Ascending aorta (tissue), 2 donors: Measurements from ENCODE around the gene CAV2. TPM values are rescaled to one million over a fixed set of nuclear protein-coding genes. Genes with fewer than 3 reads are reported as not detected.
A peak's percentile ranks its signal among the peaks of the same experiment; 100 is the strongest.

Experiments used
- DNase-seq, 2 donors: peaks; one replicate each; pipeline ENCODE4 v3.0.0-alpha.2; 2019; ENCODE audit warnings: low spot score in 2 of 2
- H3K27ac ChIP-seq, 2 donors: fragments of 200-600 bp; sonication (generic); one replicate each; pipeline ENCODE4 v1.5.1; 2016 to 2017; ENCODE audit warnings: mild to moderate bottlenecking in 1 of 2
- H3K27me3 ChIP-seq: fragments of 200-600 bp; sonication (generic); one replicate; pipeline ENCODE4 v1.5.1; 2017
- H3K36me3 ChIP-seq, 2 donors: fragments of 200-600 bp; sonication (generic); one replicate each; pipeline ENCODE4 v1.5.1; 2016
- H3K4me1 ChIP-seq, 2 donors: fragments of 200-600 bp; sonication (generic); one replicate each; pipeline ENCODE4 v1.5.1; 2016 to 2017; ENCODE audit warnings: mild to moderate bottlenecking in 1 of 2
- H3K4me3 ChIP-seq, 2 donors: fragments of 200-600 bp; sonication (generic); one replicate each; pipeline ENCODE4 v1.5.1; 2016 to 2017; ENCODE audit warnings: mild to moderate bottlenecking in 1 of 2
- H3K9me3 ChIP-seq, 2 donors: fragments of 200-600 bp; sonication (generic); one replicate each; pipeline ENCODE4 v1.5.1; 2016
- CTCF ChIP-seq, 3 experiments: fragments of 200-600 bp in 2 of 3; fragments of 450-650 bp in 1 of 3; sonication (generic) in 2 of 3; IDR thresholded peaks; one replicate each; pipeline ENCODE4 v1.5.1; 2016 to 2019; ENCODE audit warnings: antibody characterized with exemption in 3 of 3, mild to moderate bottlenecking in 1 of 3, moderate library complexity in 1 of 3
- intact Hi-C: fragments of 100-400 bp; cut with DNase I; formaldehyde crosslinking; loops from one replicate; pipeline ENCODE4 v1.15.1; 2023
- total RNA-seq: library from RNA; depleted of rRNA; stranded (reverse); fragments of >200 nt; gene quantifications from one replicate; pipeline ENCODE4 v1.1.0, GENCODE V29; 2016

The CAV2 gene
- total RNA-seq, 1 donor from 2014 or later, result 92.6 TPM

GRCh38 chr7:116538138-116538537 is 38.6 kb downstream of the CAV2 start:
- peaks cover 7 to 26% of the 10 kb centered on the region in 2 donors for H3K4me1 ChIP-seq
- H3K27me3 ChIP-seq, result no peaks in the 10 kb centered on the region
- H3K4me3 ChIP-seq, result no peak overlapping the region
- no peaks in the 10 kb centered on the region for H3K9me3 ChIP-seq
- intact Hi-C loops, result no loop called here
- TF ChIP-seq CTCF (IDR thresholded peaks at IDR 0.05), result no peak
- peaks cover 13 to 40% of the 10 kb centered on the region in 2 donors for H3K36me3 ChIP-seq
- peak overlapping the region; percentile 65 to 72 for H3K27ac ChIP-seq
- no peak for DNase-seq

GRCh38 chr7:116539879-116540278 is 40.3 kb downstream of the CAV2 start:
- Histone ChIP-seq H3K27ac (peak overlapping the region; percentile 65 to 72), H3K9me3 (no peaks in the 10 kb centered on the region), H3K4me3 (no peak overlapping the region), H3K4me1 (peaks cover 3 to 29% of the 10 kb centered on the region in 2 donors), H3K27me3 (no peaks in the 10 kb centered on the region), H3K36me3 (peaks cover 13 to 48% of the 10 kb centered on the region in 2 donors)
- TF ChIP-seq CTCF (IDR thresholded peaks at IDR 0.05), result no peak
- intact Hi-C loops, result no loop called here
- DNase-seq, result no peak

DNA sequence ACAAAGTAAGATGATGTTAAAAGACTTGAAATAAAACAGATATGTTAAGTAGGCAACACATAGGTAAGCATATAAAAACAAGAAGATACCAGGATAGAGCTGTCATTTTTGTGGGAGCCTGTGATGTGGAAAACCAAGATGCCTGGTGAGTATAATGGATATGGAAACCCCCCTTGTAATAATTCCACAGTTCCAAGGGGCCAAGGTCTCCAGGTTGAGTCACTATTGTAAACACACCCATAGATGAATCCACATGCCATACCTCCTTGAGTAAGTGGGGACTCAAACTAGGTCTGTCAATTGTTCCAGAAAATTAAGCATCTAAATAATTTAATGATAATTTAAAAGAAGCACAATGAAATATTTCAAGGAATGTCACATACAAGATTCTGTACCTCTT is 41.2 kb downstream of the CAV2 start:
- Histone ChIP-seq H3K36me3 (peaks cover 8 to 42% of the 10 kb centered on the region in 2 donors), H3K4me1 (peaks cover 0 to 30% of the 10 kb centered on the region in 2 donors), H3K4me3 (no peak overlapping the region), H3K9me3 (no peaks in the 10 kb centered on the region), H3K27ac (peak overlapping the region; percentile 65 to 72), H3K27me3 (no peaks in the 10 kb centered on the region)
- DNase-seq, result no peak
- TF ChIP-seq CTCF (IDR thresholded peaks at IDR 0.05), result no peak
- intact Hi-C loops, result no loop called here

DNA sequence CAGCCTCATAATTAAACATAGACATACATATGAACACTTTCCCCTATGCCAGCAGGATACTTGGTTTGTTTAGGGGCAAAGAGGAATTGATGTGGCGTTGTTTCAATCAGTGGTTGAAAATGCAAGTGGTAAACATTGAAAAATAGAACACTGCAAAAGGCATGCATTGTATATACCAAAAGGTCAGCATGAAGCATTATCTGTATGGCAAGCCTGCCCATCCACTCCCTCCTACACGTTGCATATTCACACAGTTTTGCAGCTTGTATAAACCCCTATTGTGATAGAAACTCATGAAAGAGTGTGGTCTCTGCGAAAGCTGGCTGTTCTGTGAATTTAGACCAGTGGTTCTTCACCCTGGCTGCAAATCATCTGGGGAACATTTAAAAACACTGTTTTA is 42.4 kb downstream of the CAV2 start:
- Histone ChIP-seq H3K9me3 (no peaks in the 10 kb centered on the region), H3K27ac (peak overlapping the region; percentile 62 to 72), H3K27me3 (no peaks in the 10 kb centered on the region), H3K4me1 (peaks cover 0 to 32% of the 10 kb centered on the region in 2 donors), H3K36me3 (peaks cover 0 to 33% of the 10 kb centered on the region in 2 donors), H3K4me3 (no peak overlapping the region)
- TF ChIP-seq CTCF (IDR thresholded peaks at IDR 0.05), result no peak
- intact Hi-C loops, result no loop called here
- DNase-seq, result no peak

DNA sequence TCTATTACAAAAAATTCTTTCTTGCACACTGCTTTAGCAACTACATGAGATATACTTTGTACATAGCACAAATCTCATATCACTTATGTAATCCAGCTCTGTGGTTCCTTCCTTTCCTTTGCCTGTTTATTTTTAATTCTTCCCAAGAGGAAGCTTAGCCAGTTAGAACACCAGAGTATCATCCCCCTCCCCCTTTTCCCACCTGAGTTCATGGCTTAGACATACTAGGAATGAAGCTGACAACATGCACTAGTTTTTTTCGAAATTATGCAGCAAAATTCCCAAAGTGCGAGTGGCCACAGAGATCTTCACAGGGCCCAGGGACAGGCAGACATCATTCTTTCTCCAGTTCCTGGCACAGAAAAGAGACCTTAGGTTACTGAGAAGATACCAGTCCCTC is 43.1 kb downstream of the CAV2 start:
- Histone ChIP-seq H3K4me1 (peaks cover 0 to 32% of the 10 kb centered on the region in 2 donors), H3K36me3 (peaks cover 0 to 27% of the 10 kb centered on the region in 2 donors), H3K9me3 (no peaks in the 10 kb centered on the region), H3K4me3 (no peak overlapping the region), H3K27ac (peak overlapping the region; percentile 62 to 72), H3K27me3 (no peaks in the 10 kb centered on the region)
- no peak for DNase-seq
- intact Hi-C loops, result no loop called here
- no peak for TF ChIP-seq CTCF (IDR thresholded peaks at IDR 0.05)

DNA sequence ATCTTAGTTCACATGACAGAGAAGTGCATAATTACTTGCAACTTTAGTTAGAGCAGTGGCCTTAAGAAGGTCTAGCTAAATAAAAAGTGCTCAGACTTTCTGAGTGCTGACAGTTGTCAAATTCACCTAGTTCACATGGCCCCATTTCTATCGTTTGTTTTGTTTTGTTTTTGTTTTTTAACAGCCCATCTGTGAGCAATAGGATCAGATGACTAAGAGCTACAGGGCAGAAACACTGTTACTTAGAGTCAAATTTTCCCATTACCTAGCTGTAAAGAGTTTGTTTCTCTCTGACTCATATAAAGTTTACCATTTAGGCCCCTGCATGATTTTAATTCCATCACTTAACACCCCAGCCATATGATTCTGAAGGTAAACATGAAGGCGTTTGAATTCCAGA is 44.1 kb downstream of the CAV2 start:
- peak overlapping the region; percentile 62 to 72 for H3K27ac ChIP-seq
- TF ChIP-seq CTCF (IDR thresholded peaks at IDR 0.05), result no peak
- no peaks in the 10 kb centered on the region for H3K27me3 ChIP-seq
- H3K36me3 ChIP-seq, result peaks cover 0 to 19% of the 10 kb centered on the region in 2 donors
- H3K4me3 ChIP-seq, result no peak overlapping the region
- H3K9me3 ChIP-seq, result no peaks in the 10 kb centered on the region
- no peak for DNase-seq
- peaks cover 0 to 32% of the 10 kb centered on the region in 2 donors for H3K4me1 ChIP-seq
- intact Hi-C loops, result no loop called here
